SK-N-SH (cell line): ENCODE results near the gene CAMK2B. TPM values are rescaled to one million over a fixed set of nuclear protein-coding genes. Genes with fewer than 3 reads are reported as not detected.

ENCODE experiments used
- CTCF ChIA-PET: fragments of 300-600, 350-600 bp; formaldehyde crosslinking; extraction: SDS; loops from one replicate; lab custom pipeline; 2021; lab: Yijun Ruan, JAX
- POLR2A ChIA-PET: fragments of 350-600 bp; sonication (Branson Sonifier 250); formaldehyde crosslinking; extraction: SDS; loops from one replicate; lab custom pipeline; 2020; ENCODE audit warnings: antibody characterized with exemption, inconsistent platforms; lab: Yijun Ruan, JAX
- DNase-seq: peaks from one replicate; pipeline ENCODE4 v3.0.0; 2012
- H2AFZ ChIP-seq: fragments of 200-600 bp; sonication (generic); 2 replicates; pipeline ENCODE4 v1.8.1; 2016; ENCODE audit warnings: antibody characterized with exemption, mild to moderate bottlenecking, low read depth
- H3F3A ChIP-seq: fragments of 200-600 bp; sonication (generic); replicated peaks from 2 replicates; pipeline ENCODE3; 2016; ENCODE audit warnings: antibody characterized with exemption, mild to moderate bottlenecking; ENCODE audit not compliant: insufficient read depth
- H3K27ac ChIP-seq, 2 experiments: fragments of 200-500 bp in 1 of 2; fragments of 200-600 bp in 1 of 2; sonication (Bioruptor generic) in 1 of 2; sonication (generic), shearing (Covaris generic) in 1 of 2; 2 replicates each; pipeline versions ENCODE4 v1.5.1 to v1.6.1; 2014 to 2016; ENCODE audit warnings: low read depth in 2 of 2, inconsistent platforms in 1 of 2, low read length in 1 of 2, mild to moderate bottlenecking in 1 of 2, mixed read lengths in 1 of 2
- H3K27me3 ChIP-seq: fragments of 200-600 bp; sonication (generic), shearing (Covaris generic); 2 replicates; pipeline ENCODE4 v1.6.1; 2016; ENCODE audit warnings: mixed run types; ENCODE audit not compliant: insufficient read depth
- H3K36me3 ChIP-seq, 2 experiments: fragments of 200-500 bp in 1 of 2; fragments of 200-600 bp in 1 of 2; sonication (Bioruptor generic) in 1 of 2; sonication (generic) in 1 of 2; replicated peaks in 1 of 2; 2 replicates each; pipeline versions ENCODE3 to v1.5.1; 2014 to 2016; ENCODE audit warnings: low read length in 1 of 2, mild to moderate bottlenecking in 1 of 2; ENCODE audit not compliant: insufficient read depth in 2 of 2, control insufficient read depth in 1 of 2
- H3K4me1 ChIP-seq, 2 experiments: fragments of 200-500 bp in 1 of 2; fragments of 200-600 bp in 1 of 2; sonication (Bioruptor generic) in 1 of 2; sonication (generic), shearing (Covaris generic) in 1 of 2; 2 replicates each; pipeline versions ENCODE4 v1.5.1 to v1.6.1; 2014 to 2016; ENCODE audit warnings: low read depth in 1 of 2, low read length in 1 of 2, mixed run types in 1 of 2; ENCODE audit not compliant: insufficient read depth in 2 of 2, control insufficient read depth in 1 of 2
- H3K4me2 ChIP-seq: fragments of 200-600 bp; sonication (generic), shearing (Covaris generic); 2 replicates; pipeline ENCODE4 v1.6.1; 2017; ENCODE audit warnings: mixed run types
- H3K4me3 ChIP-seq, 2 experiments: fragments of 200-500 bp in 1 of 2; fragments of 200-600 bp in 1 of 2; sonication (Bioruptor generic) in 1 of 2; sonication (generic), shearing (Covaris generic) in 1 of 2; 2 replicates each; pipeline versions ENCODE4 v1.5.1 to v1.8.1; 2014 to 2016; ENCODE audit warnings: low read depth in 2 of 2, inconsistent platforms in 1 of 2, low read length in 1 of 2, mild to moderate bottlenecking in 1 of 2, mixed read lengths in 1 of 2, moderate library complexity in 1 of 2
- H3K79me2 ChIP-seq: fragments of 200-600 bp; sonication (generic); 2 replicates; pipeline ENCODE4 v1.8.1; 2017; ENCODE audit warnings: mild to moderate bottlenecking; ENCODE audit not compliant: insufficient read depth
- H3K9ac ChIP-seq: fragments of 200-600 bp; sonication (generic); 2 replicates; pipeline ENCODE4 v1.6.1; 2017; ENCODE audit warnings: mixed run types
- H3K9me2 ChIP-seq: fragments of 200-600 bp; sonication (generic); 2 replicates; pipeline ENCODE4 v1.6.1; 2017; ENCODE audit warnings: mixed run types
- H3K9me3 ChIP-seq: fragments of 200-600 bp; sonication (generic); 2 replicates; pipeline ENCODE4 v1.6.1; 2017; ENCODE audit warnings: mixed run types, mild to moderate bottlenecking, moderate library complexity
- H4K20me1 ChIP-seq: fragments of 200-600 bp; sonication (generic); 2 replicates; pipeline ENCODE4 v1.6.1; 2017; ENCODE audit warnings: mild to moderate bottlenecking, mixed run types; ENCODE audit not compliant: insufficient read depth
- CHD2 ChIP-seq: fragments of 150-350 bp; IDR thresholded peaks from 2 replicates; pipeline ENCODE4 v1.6.1; 2018; ENCODE audit warnings: low read length; ENCODE audit not compliant: partially characterized antibody
- ELF1 ChIP-seq: IDR thresholded peaks from 2 replicates; pipeline ENCODE4 v1.4.0; 2012
- FOSL2 ChIP-seq: IDR thresholded peaks from 2 replicates; pipeline ENCODE4 v1.4.0; 2012; ENCODE audit warnings: low read depth, mild to moderate bottlenecking, moderate library complexity, borderline replicate concordance
- FOXJ3 ChIP-seq: sonication (generic); formaldehyde crosslinking; IDR thresholded peaks from 2 replicates; pipeline ENCODE4 v1.5.1; 2020; ENCODE audit warnings: mild to moderate bottlenecking, missing genetic modification reagents
- GABPA ChIP-seq: IDR thresholded peaks from 2 replicates; pipeline ENCODE4 v1.4.0; 2012; ENCODE audit warnings: low read depth, mild to moderate bottlenecking
- MEF2A ChIP-seq: IDR thresholded peaks from 2 replicates; pipeline ENCODE4 v1.4.0; 2012; ENCODE audit warnings: low read depth, borderline replicate concordance
- MXI1 ChIP-seq: IDR thresholded peaks from 2 replicates; pipeline ENCODE4 v1.6.1; 2012; ENCODE audit warnings: mild to moderate bottlenecking, low read depth, low read length, improper control_type of control experiment
- NFIC ChIP-seq: IDR thresholded peaks from 2 replicates; pipeline ENCODE4 v1.4.0; 2012; ENCODE audit warnings: borderline replicate concordance
- RAD21 ChIP-seq: IDR thresholded peaks from 2 replicates; pipeline ENCODE4 v1.6.1; 2012; ENCODE audit warnings: mild to moderate bottlenecking, low read length
- RCOR1 ChIP-seq: fragments of 150-350 bp; IDR thresholded peaks from 2 replicates; pipeline ENCODE4 v1.6.1; 2017; ENCODE audit warnings: antibody characterized with exemption, low read length
- SMC3 ChIP-seq: IDR thresholded peaks from 2 replicates; pipeline ENCODE4 v1.6.1; 2012; ENCODE audit warnings: low read depth, low read length, improper control_type of control experiment
- TCF12 ChIP-seq: IDR thresholded peaks from 2 replicates; pipeline ENCODE4 v1.4.0; 2012
- TEAD4 ChIP-seq: IDR thresholded peaks from 2 replicates; pipeline ENCODE4 v1.4.0; 2012; ENCODE audit warnings: mild to moderate bottlenecking, borderline replicate concordance; ENCODE audit not compliant: insufficient read depth
- YY1 ChIP-seq: IDR thresholded peaks from 2 replicates; pipeline ENCODE4 v1.4.0; 2012; ENCODE audit warnings: low read depth, mild to moderate bottlenecking
- WGBS: methylation state at CpG from one replicate; pipeline ENCODE4 v1.1.6; 2017; ENCODE audit warnings: low lambda C conversion rate; 5-methylcytosine and 5-hydroxymethylcytosine counted together
- polyA plus RNA-seq, 3 experiments: library from polyadenylated mRNA; depleted of rRNA; stranded (reverse); fragments of >200 nt; gene quantifications; 2 replicates each; pipeline ENCODE4 v1.2.3, GENCODE V29; 2012
- TF ChIP-seq, protein P1 (sequence below): IDR thresholded peaks from 2 replicates; pipeline ENCODE4 v1.4.0; 2012; ENCODE audit warnings: low read depth, borderline replicate concordance
- TF ChIP-seq, protein P2 (sequence below): fragments of 200-600 bp; sonication (generic); IDR thresholded peaks from 2 replicates; pipeline ENCODE4 v1.6.1; 2017; ENCODE audit warnings: antibody characterized with exemption, mild to moderate bottlenecking, moderate library complexity
- TF ChIP-seq, protein P3 (sequence below): IDR thresholded peaks from 2 replicates; pipeline ENCODE4 v1.6.1; 2012; ENCODE audit warnings: mild to moderate bottlenecking, low read depth, low read length, moderate library complexity
- TF ChIP-seq, protein P4 (sequence below): IDR thresholded peaks from 2 replicates; pipeline ENCODE4; 2012

CAMK2B gene
- polyA plus RNA-seq, 1 of the 3 experiments (the other 2 are of a cell fraction), result 0.20 TPM

DNA sequence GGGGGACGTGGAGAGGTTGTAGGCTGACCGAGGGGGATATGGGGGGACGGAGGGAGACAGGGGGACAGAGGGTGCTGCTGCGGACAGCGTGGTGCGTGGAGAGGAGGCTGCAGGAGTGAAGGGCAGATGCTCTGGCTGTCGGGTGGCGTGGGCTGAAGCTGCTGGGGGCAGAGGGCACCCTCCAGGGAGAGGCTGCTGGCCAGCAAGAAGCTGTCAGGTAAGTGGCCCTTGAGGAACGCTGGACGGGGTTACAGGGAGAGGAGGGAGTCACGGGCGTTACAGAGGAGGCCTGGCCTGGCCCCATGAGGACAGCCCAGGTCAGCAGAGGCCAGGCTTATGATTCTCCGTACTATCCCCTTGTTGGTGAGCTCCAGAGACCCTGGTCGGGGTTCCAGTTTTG is 97.5 kb downstream of the CAMK2B start:
- no peak overlapping the region for H3K27ac ChIP-seq
- TF ChIP-seq, protein P1, sequence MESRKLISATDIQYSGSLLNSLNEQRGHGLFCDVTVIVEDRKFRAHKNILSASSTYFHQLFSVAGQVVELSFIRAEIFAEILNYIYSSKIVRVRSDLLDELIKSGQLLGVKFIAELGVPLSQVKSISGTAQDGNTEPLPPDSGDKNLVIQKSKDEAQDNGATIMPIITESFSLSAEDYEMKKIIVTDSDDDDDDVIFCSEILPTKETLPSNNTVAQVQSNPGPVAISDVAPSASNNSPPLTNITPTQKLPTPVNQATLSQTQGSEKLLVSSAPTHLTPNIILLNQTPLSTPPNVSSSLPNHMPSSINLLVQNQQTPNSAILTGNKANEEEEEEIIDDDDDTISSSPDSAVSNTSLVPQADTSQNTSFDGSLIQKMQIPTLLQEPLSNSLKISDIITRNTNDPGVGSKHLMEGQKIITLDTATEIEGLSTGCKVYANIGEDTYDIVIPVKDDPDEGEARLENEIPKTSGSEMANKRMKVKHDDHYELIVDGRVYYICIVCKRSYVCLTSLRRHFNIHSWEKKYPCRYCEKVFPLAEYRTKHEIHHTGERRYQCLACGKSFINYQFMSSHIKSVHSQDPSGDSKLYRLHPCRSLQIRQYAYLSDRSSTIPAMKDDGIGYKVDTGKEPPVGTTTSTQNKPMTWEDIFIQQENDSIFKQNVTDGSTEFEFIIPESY, result no peak
- TF ChIP-seq MXI1, result no peak
- TF ChIP-seq, all 33 proteins: peak for 0
- 70% methylated on average over 12 of the region's 14 CpGs for WGBS
- ChIA-PET POLR2A (no interaction called here), CTCF (interaction anchor here (1.7 to 2.8 kb wide), 3 partner anchors 13 to 15 kb away, joined by 3 to 19 read pairs (median 9); no protein-coding TSS in a partner anchor)
- Histone ChIP-seq H3K27me3 (no peaks in the 10 kb centered on the region), H4K20me1 (no peaks in the 10 kb centered on the region), H3K36me3 (no peaks in the 10 kb centered on the region), H3K4me1 (peaks cover 0 to 31% of the 10 kb centered on the region in 2 experiments; a peak in 1 of 4 replicates), H3K4me2 (no peak overlapping the region), H3K9ac (no peak overlapping the region), H3K79me2 (no peaks in the 10 kb centered on the region), H3K9me3 (no peaks in the 10 kb centered on the region), H3K9me2 (no peaks in the 10 kb centered on the region), H3K4me3 (no peak overlapping the region), H3F3A (no peaks in the 10 kb centered on the region), H2AFZ (no peak overlapping the region)
- DNase-seq, result no peak

DNA sequence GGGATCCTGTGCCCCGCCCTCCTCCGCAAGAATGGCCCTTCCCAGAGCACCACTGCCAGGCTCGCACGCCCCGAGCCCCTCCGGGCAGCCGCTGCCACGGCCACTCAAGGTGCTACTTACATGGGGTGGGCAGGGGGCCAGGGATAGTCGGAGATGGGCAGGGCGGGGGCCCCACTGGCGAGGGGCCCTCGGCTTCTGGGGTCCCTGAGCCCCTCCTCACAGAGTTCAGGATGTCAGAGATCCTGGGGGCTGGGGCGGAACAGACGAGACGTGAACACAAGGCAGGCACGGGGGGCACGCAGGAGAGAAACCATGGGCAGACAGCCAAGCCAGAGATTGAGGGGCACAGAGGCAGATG is 99.0 kb downstream of the CAMK2B start:
- WGBS, result 70% methylated on average over 17 of the region's 17 CpGs
- POLR2A ChIA-PET, result no interaction called here
- H3K27me3 ChIP-seq, result no peaks in the 10 kb centered on the region
- no peaks in the 10 kb centered on the region for H3F3A ChIP-seq
- H2AFZ ChIP-seq, result no peak overlapping the region
- no peak overlapping the region for H3K4me2 ChIP-seq
- H3K4me1 ChIP-seq, result peaks cover 0 to 36% of the 10 kb centered on the region in 2 experiments; a peak in 1 of 4 replicates
- no peaks in the 10 kb centered on the region for H4K20me1 ChIP-seq
- H3K27ac ChIP-seq, result no peak overlapping the region
- H3K9me3 ChIP-seq, result no peaks in the 10 kb centered on the region
- no peak overlapping the region for H3K4me3 ChIP-seq
- CTCF ChIA-PET, result interaction anchor here (0.6 to 6.9 kb wide), 2 partner anchors 10 to 16 kb away, joined by 3 to 70 read pairs; no protein-coding TSS in a partner anchor
- H3K9ac ChIP-seq, result no peak overlapping the region
- peak; percentile 37 for DNase-seq
- no peaks in the 10 kb centered on the region for H3K36me3 ChIP-seq
- H3K9me2 ChIP-seq, result no peaks in the 10 kb centered on the region
- no peaks in the 10 kb centered on the region for H3K79me2 ChIP-seq
- TF ChIP-seq, protein P2, sequence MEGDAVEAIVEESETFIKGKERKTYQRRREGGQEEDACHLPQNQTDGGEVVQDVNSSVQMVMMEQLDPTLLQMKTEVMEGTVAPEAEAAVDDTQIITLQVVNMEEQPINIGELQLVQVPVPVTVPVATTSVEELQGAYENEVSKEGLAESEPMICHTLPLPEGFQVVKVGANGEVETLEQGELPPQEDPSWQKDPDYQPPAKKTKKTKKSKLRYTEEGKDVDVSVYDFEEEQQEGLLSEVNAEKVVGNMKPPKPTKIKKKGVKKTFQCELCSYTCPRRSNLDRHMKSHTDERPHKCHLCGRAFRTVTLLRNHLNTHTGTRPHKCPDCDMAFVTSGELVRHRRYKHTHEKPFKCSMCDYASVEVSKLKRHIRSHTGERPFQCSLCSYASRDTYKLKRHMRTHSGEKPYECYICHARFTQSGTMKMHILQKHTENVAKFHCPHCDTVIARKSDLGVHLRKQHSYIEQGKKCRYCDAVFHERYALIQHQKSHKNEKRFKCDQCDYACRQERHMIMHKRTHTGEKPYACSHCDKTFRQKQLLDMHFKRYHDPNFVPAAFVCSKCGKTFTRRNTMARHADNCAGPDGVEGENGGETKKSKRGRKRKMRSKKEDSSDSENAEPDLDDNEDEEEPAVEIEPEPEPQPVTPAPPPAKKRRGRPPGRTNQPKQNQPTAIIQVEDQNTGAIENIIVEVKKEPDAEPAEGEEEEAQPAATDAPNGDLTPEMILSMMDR, result no peak
- TF ChIP-seq MEF2A (no peak), FOXJ3 (CRISPR knock-in tag) (no peak), YY1 (no peak), RCOR1 (no peak), ELF1 (no peak), TCF12 (no peak), MXI1 (no peak), RAD21 (no peak), FOSL2 (no peak), NFIC (no peak), CHD2 (no peak), GABPA (no peak), TEAD4 (no peak), SMC3 (no peak)
- TF ChIP-seq, protein P3, sequence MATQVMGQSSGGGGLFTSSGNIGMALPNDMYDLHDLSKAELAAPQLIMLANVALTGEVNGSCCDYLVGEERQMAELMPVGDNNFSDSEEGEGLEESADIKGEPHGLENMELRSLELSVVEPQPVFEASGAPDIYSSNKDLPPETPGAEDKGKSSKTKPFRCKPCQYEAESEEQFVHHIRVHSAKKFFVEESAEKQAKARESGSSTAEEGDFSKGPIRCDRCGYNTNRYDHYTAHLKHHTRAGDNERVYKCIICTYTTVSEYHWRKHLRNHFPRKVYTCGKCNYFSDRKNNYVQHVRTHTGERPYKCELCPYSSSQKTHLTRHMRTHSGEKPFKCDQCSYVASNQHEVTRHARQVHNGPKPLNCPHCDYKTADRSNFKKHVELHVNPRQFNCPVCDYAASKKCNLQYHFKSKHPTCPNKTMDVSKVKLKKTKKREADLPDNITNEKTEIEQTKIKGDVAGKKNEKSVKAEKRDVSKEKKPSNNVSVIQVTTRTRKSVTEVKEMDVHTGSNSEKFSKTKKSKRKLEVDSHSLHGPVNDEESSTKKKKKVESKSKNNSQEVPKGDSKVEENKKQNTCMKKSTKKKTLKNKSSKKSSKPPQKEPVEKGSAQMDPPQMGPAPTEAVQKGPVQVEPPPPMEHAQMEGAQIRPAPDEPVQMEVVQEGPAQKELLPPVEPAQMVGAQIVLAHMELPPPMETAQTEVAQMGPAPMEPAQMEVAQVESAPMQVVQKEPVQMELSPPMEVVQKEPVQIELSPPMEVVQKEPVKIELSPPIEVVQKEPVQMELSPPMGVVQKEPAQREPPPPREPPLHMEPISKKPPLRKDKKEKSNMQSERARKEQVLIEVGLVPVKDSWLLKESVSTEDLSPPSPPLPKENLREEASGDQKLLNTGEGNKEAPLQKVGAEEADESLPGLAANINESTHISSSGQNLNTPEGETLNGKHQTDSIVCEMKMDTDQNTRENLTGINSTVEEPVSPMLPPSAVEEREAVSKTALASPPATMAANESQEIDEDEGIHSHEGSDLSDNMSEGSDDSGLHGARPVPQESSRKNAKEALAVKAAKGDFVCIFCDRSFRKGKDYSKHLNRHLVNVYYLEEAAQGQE, result no peak
- TF ChIP-seq, protein P4, sequence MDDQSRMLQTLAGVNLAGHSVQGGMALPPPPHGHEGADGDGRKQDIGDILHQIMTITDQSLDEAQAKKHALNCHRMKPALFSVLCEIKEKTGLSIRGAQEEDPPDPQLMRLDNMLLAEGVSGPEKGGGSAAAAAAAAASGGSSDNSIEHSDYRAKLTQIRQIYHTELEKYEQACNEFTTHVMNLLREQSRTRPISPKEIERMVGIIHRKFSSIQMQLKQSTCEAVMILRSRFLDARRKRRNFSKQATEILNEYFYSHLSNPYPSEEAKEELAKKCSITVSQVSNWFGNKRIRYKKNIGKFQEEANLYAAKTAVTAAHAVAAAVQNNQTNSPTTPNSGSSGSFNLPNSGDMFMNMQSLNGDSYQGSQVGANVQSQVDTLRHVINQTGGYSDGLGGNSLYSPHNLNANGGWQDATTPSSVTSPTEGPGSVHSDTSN, result no peak
- TF ChIP-seq, protein P1, result no peak
